ENCODE measurements around the gene CUEDC1. TPM values are rescaled to one million over a fixed set of nuclear protein-coding genes. Genes with fewer than 3 reads are reported as not detected.

Gene CUEDC1
- total RNA-seq, 1 donor: 25.7 TPM

GRCh38 chr17:57889252-57889651 is 66.0 kb downstream of the CUEDC1 start:
- no peak for TF ChIP-seq CTCF (IDR thresholded peaks at IDR 0.05; ENCODE audit: insufficient read depth, low read length)
- no peak for DNase-seq (ENCODE audit: low read depth)
- H3K4me3 ChIP-seq (ENCODE audit: low read depth, low read length): no peak overlapping the region

GRCh38 chr17:57888311-57889216 is 66.6 kb downstream of the CUEDC1 start:
- no peak for DNase-seq (ENCODE audit: low read depth)
- no peak overlapping the region for H3K4me3 ChIP-seq (ENCODE audit: low read depth, low read length)
- no peak for TF ChIP-seq CTCF (IDR thresholded peaks at IDR 0.05; ENCODE audit: insufficient read depth, low read length)

- DNase-seq (ENCODE audit: low read depth): no peak
- H3K4me3 ChIP-seq (ENCODE audit: low read depth, low read length): no peak overlapping the region
- no peak for TF ChIP-seq CTCF (IDR thresholded peaks at IDR 0.05; ENCODE audit: insufficient read depth, low read length)
Measured at GRCh38 chr17:57887161-57887560, 68.1 kb downstream of the CUEDC1 start.

- TF ChIP-seq CTCF (IDR thresholded peaks at IDR 0.05; ENCODE audit: insufficient read depth, low read length): no peak
- no peak for DNase-seq (ENCODE audit: low read depth)
- no peak overlapping the region for H3K4me3 ChIP-seq (ENCODE audit: low read depth, low read length)
Measured at GRCh38 chr17:57886020-57886419, 69.2 kb downstream of the CUEDC1 start.

GRCh38 chr17:57885148-57885915 is 69.9 kb downstream of the CUEDC1 start:
- no peak for TF ChIP-seq CTCF (IDR thresholded peaks at IDR 0.05; ENCODE audit: insufficient read depth, low read length)
- DNase-seq (ENCODE audit: low read depth): no peak
- H3K4me3 ChIP-seq (ENCODE audit: low read depth, low read length): no peak overlapping the region

- H3K4me3 ChIP-seq (ENCODE audit: low read depth, low read length): no peak overlapping the region
- DNase-seq (ENCODE audit: low read depth): no peak
- TF ChIP-seq CTCF (IDR thresholded peaks at IDR 0.05; ENCODE audit: insufficient read depth, low read length): no peak
Measured at GRCh38 chr17:57881783-57882351, 73.3 kb downstream of the CUEDC1 start.
